Gastroesophageal sphincter (tissue), 3 donors: Measurements from ENCODE around the gene TRIOBP.

Experiments
- EP300 ChIP-seq: sonication (generic); formaldehyde crosslinking; IDR thresholded peaks from one replicate; pipeline ENCODE4 v1.6.1; 2017; ENCODE audit warnings: antibody characterized with exemption, mild to moderate bottlenecking
- POLR2A ChIP-seq, 2 donors: fragments of 450-650 bp; IDR thresholded peaks; one replicate each; pipeline ENCODE4 v1.6.1; 2017; ENCODE audit warnings: antibody characterized with exemption in 2 of 2, mild to moderate bottlenecking in 2 of 2, moderate library complexity in 1 of 2
- TF ChIP-seq, protein P1 (sequence below), 4 experiments: fragments of 200-600 bp in 2 of 4; fragments of 450-650 bp in 2 of 4; sonication (generic) in 1 of 4; IDR thresholded peaks; one replicate each; pipeline ENCODE4 v1.5.1; 2017 to 2019; ENCODE audit warnings: antibody characterized with exemption in 4 of 4, mild to moderate bottlenecking in 2 of 4, moderate library complexity in 2 of 4

DNA sequence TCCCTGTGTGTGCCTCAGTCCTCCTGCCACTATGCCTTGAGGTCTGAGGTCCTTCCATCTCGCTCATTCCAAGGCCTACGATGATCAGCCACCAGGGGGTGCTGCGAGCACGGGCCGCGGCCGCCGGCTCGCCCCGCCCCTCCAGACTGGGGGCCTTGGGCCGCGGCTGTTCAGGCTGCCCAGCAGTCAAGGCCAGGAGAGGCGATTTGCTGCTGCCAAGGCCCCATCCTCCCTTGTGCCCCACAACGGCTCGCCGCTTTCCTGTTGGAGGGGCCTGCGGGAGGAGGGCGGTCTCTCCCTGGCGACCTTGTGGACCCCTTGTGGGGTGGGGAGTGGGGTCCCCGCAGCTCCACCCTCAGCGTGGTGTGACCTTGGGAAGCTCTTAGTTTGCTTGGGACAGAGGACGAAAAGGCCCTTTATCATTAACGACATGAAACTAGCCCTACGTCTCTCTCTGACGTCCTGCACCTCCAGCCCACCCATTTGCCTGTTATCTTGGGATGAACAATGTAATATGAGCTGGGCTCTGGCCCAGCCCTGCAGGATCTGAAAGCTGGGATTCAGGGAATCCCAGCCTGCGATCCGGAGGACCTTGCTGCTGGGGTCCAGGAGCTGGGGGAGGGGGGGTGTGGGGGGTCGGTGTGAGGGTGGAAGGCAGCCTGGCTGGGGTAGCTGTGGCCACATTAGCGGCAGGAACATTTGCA is 121.0 kb downstream of the TRIOBP start:
- TF ChIP-seq, protein P1, sequence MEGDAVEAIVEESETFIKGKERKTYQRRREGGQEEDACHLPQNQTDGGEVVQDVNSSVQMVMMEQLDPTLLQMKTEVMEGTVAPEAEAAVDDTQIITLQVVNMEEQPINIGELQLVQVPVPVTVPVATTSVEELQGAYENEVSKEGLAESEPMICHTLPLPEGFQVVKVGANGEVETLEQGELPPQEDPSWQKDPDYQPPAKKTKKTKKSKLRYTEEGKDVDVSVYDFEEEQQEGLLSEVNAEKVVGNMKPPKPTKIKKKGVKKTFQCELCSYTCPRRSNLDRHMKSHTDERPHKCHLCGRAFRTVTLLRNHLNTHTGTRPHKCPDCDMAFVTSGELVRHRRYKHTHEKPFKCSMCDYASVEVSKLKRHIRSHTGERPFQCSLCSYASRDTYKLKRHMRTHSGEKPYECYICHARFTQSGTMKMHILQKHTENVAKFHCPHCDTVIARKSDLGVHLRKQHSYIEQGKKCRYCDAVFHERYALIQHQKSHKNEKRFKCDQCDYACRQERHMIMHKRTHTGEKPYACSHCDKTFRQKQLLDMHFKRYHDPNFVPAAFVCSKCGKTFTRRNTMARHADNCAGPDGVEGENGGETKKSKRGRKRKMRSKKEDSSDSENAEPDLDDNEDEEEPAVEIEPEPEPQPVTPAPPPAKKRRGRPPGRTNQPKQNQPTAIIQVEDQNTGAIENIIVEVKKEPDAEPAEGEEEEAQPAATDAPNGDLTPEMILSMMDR (IDR thresholded peaks at IDR 0.05) = peak in 3 of 4 experiments; percentile 98
- TF ChIP-seq POLR2A (IDR thresholded peaks at IDR 0.05) = no peak
- TF ChIP-seq EP300 = no peak
